Osteoblast (primary cell): ENCODE measurements around the gene MAT2A. TPM values are rescaled to one million over a fixed set of nuclear protein-coding genes. Genes with fewer than 3 reads are reported as not detected.

Experiments used
- DNase-seq: peaks from one replicate; pipeline ENCODE4 v3.0.0; 2011; ENCODE audit warnings: low spot score, mixed read lengths; ENCODE audit not compliant: insufficient read length; ENCODE audit errors: missing footprints
- H2AFZ ChIP-seq: 2 replicates; pipeline ENCODE4 v1.6.0; 2011; ENCODE audit warnings: mild to moderate bottlenecking, low read length
- H3K27ac ChIP-seq: 2 replicates; pipeline ENCODE4 v1.5.1; 2011; ENCODE audit warnings: mild to moderate bottlenecking, low read depth, low read length, moderate library complexity
- H3K27me3 ChIP-seq: 2 replicates; pipeline ENCODE4 v1.6.0; 2012; ENCODE audit warnings: mild to moderate bottlenecking, control low read depth, inconsistent platforms, low read length, moderate library complexity; ENCODE audit not compliant: insufficient read depth
- H3K36me3 ChIP-seq: 2 replicates; pipeline ENCODE4 v1.5.1; 2011; ENCODE audit warnings: mild to moderate bottlenecking, low read length, control low read depth, moderate library complexity; ENCODE audit not compliant: insufficient read depth
- H3K4me1 ChIP-seq: 2 replicates; pipeline ENCODE4 v1.5.1; 2011; ENCODE audit warnings: mild to moderate bottlenecking, low read length, control low read depth, moderate library complexity; ENCODE audit not compliant: insufficient read depth
- H3K4me2 ChIP-seq: 2 replicates; pipeline ENCODE4 v1.6.0; 2011; ENCODE audit warnings: mild to moderate bottlenecking, low read length; ENCODE audit not compliant: insufficient read depth
- H3K4me3 ChIP-seq: fragments of 200-600 bp; sonication (generic); 3 replicates; pipeline ENCODE4 v1.5.1; 2012; ENCODE audit warnings: mild to moderate bottlenecking, low read length, inconsistent platforms; ENCODE audit not compliant: insufficient read depth
- H3K79me2 ChIP-seq: 2 replicates; pipeline ENCODE4 v1.6.0; 2012; ENCODE audit warnings: mild to moderate bottlenecking, low read length, control low read depth, inconsistent platforms; ENCODE audit not compliant: insufficient read depth
- H3K9me3 ChIP-seq: 2 replicates; pipeline ENCODE4 v1.5.1; 2011; ENCODE audit warnings: low read depth, low read length, control low read depth
- H4K20me1 ChIP-seq: 2 replicates; pipeline ENCODE4 v1.6.0; 2012; ENCODE audit warnings: mild to moderate bottlenecking, low read length, control low read depth; ENCODE audit not compliant: insufficient read depth
- CTCF ChIP-seq: IDR thresholded peaks from 2 replicates; pipeline ENCODE4 v1.5.1; 2011; ENCODE audit warnings: mild to moderate bottlenecking, low read depth, low read length, moderate library complexity; ENCODE audit errors: extremely low read depth
- total RNA-seq: library from RNA; depleted of rRNA; stranded (reverse); fragments of >200 nt; gene quantifications from 2 replicates; pipeline ENCODE4 v1.2.3, GENCODE V29; 2012

MAT2A gene
- total RNA-seq, 1 donor: 124 TPM

- no peaks in the 10 kb centered on the region for H4K20me1 ChIP-seq
- DNase-seq: no peak
- no peak overlapping the region for H3K4me3 ChIP-seq
- H3K79me2 ChIP-seq: no peaks in the 10 kb centered on the region
- H3K27me3 ChIP-seq: no peaks in the 10 kb centered on the region
- H3K4me1 ChIP-seq: peaks cover 18% of the 10 kb centered on the region
- H3K4me2 ChIP-seq: no peak overlapping the region
- H3K36me3 ChIP-seq: peaks cover 55% of the 10 kb centered on the region
- no peak for TF ChIP-seq CTCF
- no peaks in the 10 kb centered on the region for H3K9me3 ChIP-seq
- H2AFZ ChIP-seq: no peak overlapping the region
- peak overlapping the region; percentile 50 for H3K27ac ChIP-seq
These were observed 10.1 kb downstream of the MAT2A start for GRCh38 chr2:85549095-85549494.

- H2AFZ ChIP-seq: no peak overlapping the region
These were observed 10.9 kb downstream of the MAT2A start for GRCh38 chr2:85549826-85550225.

GRCh38 chr2:85550486-85550885, 11.5 kb downstream of the MAT2A start:
- Histone ChIP-seq H3K4me1 (peaks cover 18% of the 10 kb centered on the region), H2AFZ (no peak overlapping the region), H4K20me1 (no peaks in the 10 kb centered on the region), H3K9me3 (no peaks in the 10 kb centered on the region), H3K27ac (peak overlapping the region; percentile 50), H3K4me3 (no peak overlapping the region), H3K4me2 (peak overlapping the region; percentile 5), H3K79me2 (peaks cover 2% of the 10 kb centered on the region), H3K36me3 (peaks cover 55% of the 10 kb centered on the region), H3K27me3 (no peaks in the 10 kb centered on the region)
- TF ChIP-seq CTCF: no peak
- DNase-seq: no peak

More at GRCh38 chr2:85549826-85550225, 10.9 kb downstream of the MAT2A start:
- no peak for TF ChIP-seq CTCF
- Histone ChIP-seq H3K9me3 (no peaks in the 10 kb centered on the region), H3K4me2 (peak overlapping the region; percentile 5), H3K27ac (peak overlapping the region; percentile 50), H3K4me1 (peaks cover 18% of the 10 kb centered on the region), H3K79me2 (no peaks in the 10 kb centered on the region), H3K27me3 (no peaks in the 10 kb centered on the region), H3K4me3 (no peak overlapping the region), H4K20me1 (no peaks in the 10 kb centered on the region), H3K36me3 (peaks cover 55% of the 10 kb centered on the region)
- peak; percentile 87 for DNase-seq

GRCh38 chr2:85551698-85552678, 13.0 kb downstream of the MAT2A start:
- no peak overlapping the region for H3K27ac ChIP-seq
- peaks cover 58% of the 10 kb centered on the region for H3K36me3 ChIP-seq
- H3K4me2 ChIP-seq: no peak overlapping the region
- no peaks in the 10 kb centered on the region for H3K9me3 ChIP-seq
- H3K27me3 ChIP-seq: no peaks in the 10 kb centered on the region
- no peaks in the 10 kb centered on the region for H4K20me1 ChIP-seq
- H3K4me3 ChIP-seq: no peak overlapping the region
- H3K4me1 ChIP-seq: peaks cover 18% of the 10 kb centered on the region
- H2AFZ ChIP-seq: no peak overlapping the region
- peak; percentile 95 for TF ChIP-seq CTCF
- DNase-seq: peak; percentile 86
- peaks cover 14% of the 10 kb centered on the region for H3K79me2 ChIP-seq
